GM12873 (cell line): ENCODE data around the gene EIF1.

ENCODE experiments used
- TF ChIP-seq, protein P1 (sequence below): IDR thresholded peaks from 2 replicates; pipeline ENCODE4 v1.5.1; 2012; ENCODE audit warnings: low read depth, mild to moderate bottlenecking, moderate library complexity, low read length, control low read depth; ENCODE audit not compliant: insufficient read depth; ENCODE audit errors: missing control alignments

The EIF1 gene

DNA sequence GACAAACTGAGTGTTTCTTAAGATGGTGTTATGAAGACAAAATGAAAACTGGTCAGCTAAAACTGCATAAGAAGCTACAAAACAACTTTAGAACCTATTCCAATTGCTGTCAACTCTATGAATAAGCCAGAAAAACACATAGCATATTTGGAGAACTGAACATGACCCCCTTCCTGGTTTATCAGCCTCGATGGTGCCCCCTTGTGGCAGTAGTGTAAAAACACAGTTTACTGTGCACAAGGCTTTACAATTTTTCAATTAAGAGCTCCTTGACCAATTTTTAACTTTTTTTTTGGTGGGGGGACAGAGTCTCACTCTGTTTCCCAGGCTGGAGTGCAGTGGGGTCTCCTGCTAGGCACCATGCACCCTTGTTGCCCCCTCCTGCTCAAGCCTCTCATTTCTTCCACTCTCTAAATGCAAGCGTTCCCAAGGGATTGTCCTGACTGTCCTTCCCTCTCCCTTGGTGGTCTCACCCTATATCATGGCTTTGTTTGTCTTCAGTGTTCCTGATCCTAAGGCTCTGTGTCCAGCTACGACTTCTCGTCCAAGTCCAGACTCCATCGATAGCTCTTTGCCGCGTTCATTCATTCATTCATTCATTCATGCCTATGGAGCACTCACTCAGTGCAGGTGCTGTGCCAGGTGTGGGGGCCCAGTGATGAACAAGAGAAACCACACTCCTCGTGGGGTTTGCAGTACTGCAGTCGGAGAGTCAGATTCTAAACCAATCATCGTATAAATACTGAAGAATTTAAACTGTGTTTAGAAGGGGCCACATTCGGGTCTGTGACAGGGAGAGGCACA is 7.5 kb downstream of the EIF1 start:
- TF ChIP-seq, protein P1, sequence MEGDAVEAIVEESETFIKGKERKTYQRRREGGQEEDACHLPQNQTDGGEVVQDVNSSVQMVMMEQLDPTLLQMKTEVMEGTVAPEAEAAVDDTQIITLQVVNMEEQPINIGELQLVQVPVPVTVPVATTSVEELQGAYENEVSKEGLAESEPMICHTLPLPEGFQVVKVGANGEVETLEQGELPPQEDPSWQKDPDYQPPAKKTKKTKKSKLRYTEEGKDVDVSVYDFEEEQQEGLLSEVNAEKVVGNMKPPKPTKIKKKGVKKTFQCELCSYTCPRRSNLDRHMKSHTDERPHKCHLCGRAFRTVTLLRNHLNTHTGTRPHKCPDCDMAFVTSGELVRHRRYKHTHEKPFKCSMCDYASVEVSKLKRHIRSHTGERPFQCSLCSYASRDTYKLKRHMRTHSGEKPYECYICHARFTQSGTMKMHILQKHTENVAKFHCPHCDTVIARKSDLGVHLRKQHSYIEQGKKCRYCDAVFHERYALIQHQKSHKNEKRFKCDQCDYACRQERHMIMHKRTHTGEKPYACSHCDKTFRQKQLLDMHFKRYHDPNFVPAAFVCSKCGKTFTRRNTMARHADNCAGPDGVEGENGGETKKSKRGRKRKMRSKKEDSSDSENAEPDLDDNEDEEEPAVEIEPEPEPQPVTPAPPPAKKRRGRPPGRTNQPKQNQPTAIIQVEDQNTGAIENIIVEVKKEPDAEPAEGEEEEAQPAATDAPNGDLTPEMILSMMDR = peak; percentile 85

GRCh38 chr17:41697122-41697962 is 8.7 kb downstream of the EIF1 start:
- TF ChIP-seq, protein P1 = no peak

DNA sequence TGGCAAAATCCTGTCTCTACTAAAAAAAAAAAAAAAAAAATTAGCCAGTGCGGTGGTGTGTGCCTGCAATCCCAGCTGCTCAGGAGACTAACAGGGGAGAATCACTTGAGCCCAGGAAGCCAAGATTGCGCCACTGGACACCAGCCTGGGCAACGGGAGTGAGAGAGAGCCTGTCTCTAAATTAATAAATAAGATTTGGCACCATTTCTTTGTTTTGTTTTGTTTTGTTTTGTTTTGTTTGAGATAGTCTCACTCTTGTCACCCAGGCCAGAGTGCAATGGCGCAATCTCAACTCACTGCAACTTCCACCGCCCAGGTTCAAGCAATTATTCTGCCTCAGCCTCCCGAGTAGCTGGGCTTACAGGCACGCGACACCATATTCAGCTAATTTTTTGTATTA is 14.0 kb downstream of the EIF1 start:
- TF ChIP-seq, protein P1 = no peak

- TF ChIP-seq, protein P1 = no peak
These were observed 16.7 kb downstream of the EIF1 start for GRCh38 chr17:41705271-41705991.

- TF ChIP-seq, protein P1 = no peak
These were observed 19.4 kb downstream of the EIF1 start for GRCh38 chr17:41707803-41708669.

DNA sequence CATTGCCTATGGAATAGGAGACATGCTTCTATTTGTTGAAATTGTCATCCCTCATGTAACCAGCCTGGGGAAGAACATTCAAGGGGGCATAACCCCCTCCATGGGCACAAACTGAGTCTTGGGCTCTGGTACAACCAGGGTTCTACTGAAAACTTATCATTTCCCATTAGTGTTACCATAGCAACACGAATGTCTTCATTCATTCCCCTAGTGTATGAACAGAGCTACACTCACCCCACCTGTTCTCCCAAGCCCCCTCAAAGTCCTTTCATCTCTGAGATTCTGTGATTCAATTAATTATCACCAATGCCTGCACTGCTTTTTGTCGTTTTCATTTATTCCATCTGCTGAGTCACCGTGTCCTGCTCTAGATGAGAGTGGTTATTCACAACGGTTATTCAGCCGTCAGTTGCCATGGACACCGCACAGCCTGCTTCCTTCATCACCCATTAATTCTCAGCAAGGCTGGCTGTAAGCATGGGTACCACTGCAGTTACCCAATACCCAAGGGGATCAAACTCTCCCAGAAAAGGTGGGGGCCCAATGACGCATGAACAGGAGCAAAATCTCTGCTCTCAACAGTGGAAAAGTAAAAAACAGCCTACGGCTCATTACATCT is 21.9 kb downstream of the EIF1 start:
- TF ChIP-seq, protein P1 = no peak
